NCI-H69 (cell line): ENCODE measurements around the gene NPIPA1.
A peak's percentile ranks its signal among the peaks of the same experiment; 100 is the strongest.
"Not testable (repeated sequence)": the region's sequence is repeated elsewhere in the genome, so short reads cannot be mapped to it uniquely, and the experiment has no call there.

Experiments
- DNase-seq: peaks from one replicate; lab custom pipeline; 2025; lab: John Stamatoyannopoulos, UW

The NPIPA1 gene

GRCh38 chr16:14930246-14930645 lies 7.0 kb upstream of the NPIPA1 start:
- DNase-seq = not testable (repeated sequence)

- not testable (repeated sequence) for DNase-seq
Observed at GRCh38 chr16:14930971-14931370, 6.3 kb upstream of the NPIPA1 start.

- not testable (repeated sequence) for DNase-seq
Observed at GRCh38 chr16:14932581-14933375, 4.5 kb upstream of the NPIPA1 start.

GRCh38 chr16:14937994-14938393 lies 751 bp downstream of the NPIPA1 start:
- not testable (repeated sequence) for DNase-seq

GRCh38 chr16:14942686-14943085 lies 5.4 kb downstream of the NPIPA1 start:
- DNase-seq = not testable (repeated sequence)

- no peak for DNase-seq
Observed at GRCh38 chr16:14955546-14956231, 18.4 kb downstream of the NPIPA1 start.

- no peak for DNase-seq
Observed at GRCh38 chr16:14957576-14958322, 20.5 kb downstream of the NPIPA1 start.

- no peak for DNase-seq
Observed at GRCh38 chr16:14958323-14958600, 21.0 kb downstream of the NPIPA1 start.

- peak; percentile 89 for DNase-seq
Observed at GRCh38 chr16:14958970-14959369, 21.7 kb downstream of the NPIPA1 start.

GRCh38 chr16:14961405-14962186 lies 24.4 kb downstream of the NPIPA1 start:
- DNase-seq = no peak

GRCh38 chr16:14963281-14964173 lies 26.3 kb downstream of the NPIPA1 start:
- DNase-seq = no peak

GRCh38 chr16:14965328-14965727 lies 28.1 kb downstream of the NPIPA1 start:
- DNase-seq = no peak

GRCh38 chr16:14969795-14970194 lies 32.6 kb downstream of the NPIPA1 start:
- DNase-seq = not testable (repeated sequence)

- not testable (repeated sequence) for DNase-seq
Observed at GRCh38 chr16:14971621-14972228, 34.5 kb downstream of the NPIPA1 start.

GRCh38 chr16:14973785-14974322 lies 36.6 kb downstream of the NPIPA1 start:
- peak; percentile 50 for DNase-seq

- DNase-seq = not testable (repeated sequence)
Observed at GRCh38 chr16:14974331-14974655, 37.0 kb downstream of the NPIPA1 start.

GRCh38 chr16:14974656-14975417 lies 37.6 kb downstream of the NPIPA1 start, which contains the start of gene PDXDC1:
PDXDC1 (plus strand) TSS chr16:14975026; CDS start chr16:14975200, 174 bp downstream.
- peak; percentile 99 for DNase-seq

- peak; percentile 74 for DNase-seq
Observed at GRCh38 chr16:14975418-14976194, 38.4 kb downstream of the NPIPA1 start.
